Endothelial cell of umbilical vein (primary cell): ENCODE measurements around the gene MACROD2. TPM values are rescaled to one million over a fixed set of nuclear protein-coding genes. Genes with fewer than 3 reads are reported as not detected.

Experiments used
- BruUV-seq: library from RNA; stranded (reverse); fragments of 400-500 nt; replicated peaks from 2 replicates; lab custom pipeline; 2021; lab: Mats Ljungman, UMichigan
- CTCF ChIA-PET: fragments of 300-600, 350-600 bp; sonication (Branson Sonifier 250); formaldehyde crosslinking; loops from one replicate; lab custom pipeline; 2021; ENCODE audit warnings: antibody characterized with exemption, inconsistent platforms; lab: Charles Lee
- POLR2A ChIA-PET: fragments of 300-600, 350-600 bp; sonication (Branson Sonifier 250); formaldehyde crosslinking; loops from one replicate; lab custom pipeline; 2021; ENCODE audit warnings: antibody characterized with exemption, inconsistent platforms; lab: Charles Lee
- DNase-seq: peaks from one replicate; pipeline ENCODE4 v3.0.0-alpha.2; 2011; ENCODE audit warnings: low read depth, low spot score
- FAIRE-seq: peaks from 2 replicates; lab custom pipeline; 2011; peaks lifted over from hg19 to GRCh38; lab: Jason Lieb, UNC
- H2AFZ ChIP-seq: 2 replicates; pipeline ENCODE4 v1.6.0; 2012; ENCODE audit warnings: low read depth, low read length, control low read depth, inconsistent platforms
- H3K27ac ChIP-seq: 2 replicates; pipeline ENCODE4 v1.5.1; 2011; ENCODE audit warnings: low read depth, mild to moderate bottlenecking, control low read depth, low read length, moderate library complexity; ENCODE audit not compliant: insufficient read depth
- H3K27me3 ChIP-seq, 2 experiments: 2 replicates each; pipeline versions ENCODE4 v1.6.0 to v1.6.1; 2011; ENCODE audit warnings: low read length in 2 of 2, mixed read lengths in 1 of 2; ENCODE audit not compliant: control insufficient read depth in 2 of 2, insufficient read depth in 2 of 2
- H3K36me3 ChIP-seq, 2 experiments: 2 replicates in 1 of 2; 3 replicates in 1 of 2; pipeline ENCODE4 v1.5.1; 2011; ENCODE audit warnings: low read length in 2 of 2, mild to moderate bottlenecking in 1 of 2, moderate library complexity in 1 of 2; ENCODE audit not compliant: control insufficient read depth in 2 of 2, insufficient read depth in 2 of 2; ENCODE audit errors: extremely low read depth in 1 of 2
- H3K4me1 ChIP-seq: 3 replicates; pipeline ENCODE4 v1.5.1; 2011; ENCODE audit warnings: mild to moderate bottlenecking, low read length; ENCODE audit not compliant: control insufficient read depth, insufficient read depth; ENCODE audit errors: extremely low read depth
- H3K4me2 ChIP-seq: 2 replicates; pipeline ENCODE4 v1.6.1; 2011; ENCODE audit warnings: low read length, control low read depth, mixed read lengths; ENCODE audit not compliant: insufficient read depth
- H3K4me3 ChIP-seq, 3 experiments: fragments of 200-600 bp in 1 of 3; sonication (generic), shearing (Covaris generic) in 1 of 3; replicated peaks in 1 of 3; 2 replicates each; pipeline ENCODE4 v1.5.1; 2011 to 2016; ENCODE audit warnings: control low read depth in 3 of 3, low read length in 3 of 3, mild to moderate bottlenecking in 2 of 3, inconsistent platforms in 1 of 3, low read depth in 1 of 3, moderate library complexity in 1 of 3; ENCODE audit not compliant: insufficient read depth in 1 of 3
- H3K79me2 ChIP-seq: 2 replicates; pipeline ENCODE4 v1.6.0; 2012; ENCODE audit warnings: low read length, inconsistent platforms; ENCODE audit not compliant: control insufficient read depth, insufficient read depth
- H3K9ac ChIP-seq: replicated peaks from 2 replicates; pipeline ENCODE3; 2011; ENCODE audit warnings: low read length, control low read depth; ENCODE audit not compliant: insufficient read depth; ENCODE audit errors: extremely low read depth
- H3K9me1 ChIP-seq: replicated peaks from 3 replicates; pipeline ENCODE4 v1.6.0; 2011; ENCODE audit warnings: mild to moderate bottlenecking, low read length; ENCODE audit not compliant: control insufficient read depth, insufficient read depth; ENCODE audit errors: extremely low read depth
- H3K9me3 ChIP-seq: replicated peaks from 2 replicates; pipeline ENCODE4 v1.5.1; 2012; ENCODE audit warnings: low read length, inconsistent platforms; ENCODE audit not compliant: control insufficient read depth, insufficient read depth
- H4K20me1 ChIP-seq: replicated peaks from 2 replicates; pipeline ENCODE3; 2011; ENCODE audit warnings: mild to moderate bottlenecking, low read length; ENCODE audit not compliant: control insufficient read depth, insufficient read depth; ENCODE audit errors: extremely low read depth
- CTCF ChIP-seq, 2 donors: IDR thresholded peaks; 1 replicate in 1 of 2; 2 replicates in 1 of 2; pipeline ENCODE4 v1.5.1; 2011; ENCODE audit warnings: low read length in 2 of 2, mild to moderate bottlenecking in 2 of 2, moderate library complexity in 2 of 2, control low read depth in 1 of 2, inconsistent platforms in 1 of 2, low read depth in 1 of 2; ENCODE audit not compliant: insufficient read depth in 1 of 2; ENCODE audit errors: extremely low read depth in 1 of 2
- EZH2 ChIP-seq: IDR thresholded peaks from 2 replicates; pipeline ENCODE4 v1.6.1; 2012; ENCODE audit warnings: borderline replicate concordance, low read depth, mild to moderate bottlenecking, moderate library complexity, low read length, inconsistent platforms; ENCODE audit not compliant: severe bottlenecking
- FOS ChIP-seq: IDR thresholded peaks from 2 replicates; pipeline ENCODE4 v1.6.1; 2011; ENCODE audit warnings: mild to moderate bottlenecking, low read length, moderate library complexity, borderline replicate concordance; ENCODE audit not compliant: insufficient read depth
- GATA2 ChIP-seq: IDR thresholded peaks from 2 replicates; pipeline ENCODE4 v1.7.0; 2011; ENCODE audit warnings: low read depth, mild to moderate bottlenecking, moderate library complexity, mixed read lengths, low read length; ENCODE audit not compliant: insufficient read length, insufficient read depth
- JUN ChIP-seq: IDR thresholded peaks from 2 replicates; pipeline ENCODE4 v1.6.1; 2011; ENCODE audit warnings: borderline replicate concordance, low read depth; ENCODE audit not compliant: insufficient read length, insufficient read depth
- MYC ChIP-seq: IDR thresholded peaks from one replicate; pipeline ENCODE4 v1.6.1; 2011; ENCODE audit warnings: mild to moderate bottlenecking, low read depth, low read length
- POLR2A ChIP-seq: IDR thresholded peaks from 2 replicates; pipeline ENCODE4 v1.6.1; 2012; ENCODE audit warnings: low read depth, mild to moderate bottlenecking, control low read depth, low read length
- POLR2AphosphoS5 ChIP-seq: IDR thresholded peaks from 2 replicates; pipeline ENCODE4 v1.6.1; 2012; ENCODE audit warnings: low read depth, mild to moderate bottlenecking, control low read depth, low read length, moderate library complexity; ENCODE audit not compliant: insufficient read depth
- dilution Hi-C: fragments of 300-500 bp; cut with MboI; formaldehyde crosslinking; loops from one replicate; pipeline ENCODE4 v1.15.0; 2019; ENCODE audit warnings: low sequenced_read_pairs; ENCODE audit not compliant: extremely low pct_ligation_motif_present
- intact Hi-C: fragments of 100-400 bp; cut with micrococcal nuclease; formaldehyde crosslinking; loops from one replicate; pipeline ENCODE4 v1.10.0; 2022
- polyA plus RNA-seq, 4 experiments: library from polyadenylated mRNA; depleted of rRNA in 3 of 4; stranded (reverse) in 3 of 4; unstranded in 1 of 4; fragments of >200 nt; gene quantifications; 2 replicates each; pipeline versions ENCODE4 v1.2.1 to v1.2.3, GENCODE V29; 2011 to 2012; ENCODE audit warnings: missing spikeins in 1 of 4
- total RNA-seq: library from RNA; stranded (reverse); gene quantifications from 2 replicates; pipeline ENCODE4 v1.2.3, GENCODE V29; 2021

MACROD2 gene
- total and polyA plus RNA-seq, 2 donors (not counting 3 experiments of a cell fraction or from before 2014, with no cell fraction given) = 0.11 to 0.73 TPM

DNA sequence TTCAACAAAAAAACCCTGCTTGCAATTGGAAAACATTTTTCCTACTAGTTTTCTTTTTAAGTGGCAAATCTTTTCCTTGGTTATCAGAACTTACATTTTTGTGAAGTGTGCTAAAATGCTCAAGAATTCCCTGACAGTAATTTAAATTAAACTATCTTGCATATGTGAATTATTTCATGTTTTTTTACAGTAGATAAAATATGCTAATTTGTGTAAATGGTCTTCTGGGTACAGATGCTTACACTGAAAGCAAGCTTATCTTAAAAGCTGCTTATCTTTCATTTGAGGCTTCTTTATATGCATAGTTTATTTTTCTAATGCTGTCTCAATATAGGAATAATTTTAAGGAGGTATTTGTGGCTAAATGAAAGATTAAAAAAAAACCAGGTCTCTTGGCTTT, 745.1 kb downstream of the MACROD2 start:
- intact Hi-C loops = loop anchor here (10.0 kb wide), 1 partner anchor 494 kb away; no protein-coding TSS in a partner anchor
- Histone ChIP-seq H3K4me3 (no peak overlapping the region), H2AFZ (no peak overlapping the region), H4K20me1 (no peaks in the 10 kb centered on the region), H3K36me3 (no peaks in the 10 kb centered on the region), H3K27ac (no peak overlapping the region), H3K9ac (no peak overlapping the region), H3K9me3 (no peaks in the 10 kb centered on the region), H3K79me2 (no peaks in the 10 kb centered on the region), H3K9me1 (no peaks in the 10 kb centered on the region), H3K27me3 (no peaks in the 10 kb centered on the region), H3K4me1 (no peaks in the 10 kb centered on the region), H3K4me2 (no peak overlapping the region)
- no peak for TF ChIP-seq FOS
- no peak for TF ChIP-seq GATA2
- ChIA-PET CTCF (interaction anchor here (0.7 to 1.4 kb wide), 3 partner anchors 31 to 498 kb away, joined by 3 to 6 read pairs (median 6); partner anchors contain the start of gene FLRT3), POLR2A (no interaction called here)
- dilution Hi-C loops = no loop called here
- FAIRE-seq (no peak), DNase-seq (no peak)
- BruUV-seq = no TSS peak

DNA sequence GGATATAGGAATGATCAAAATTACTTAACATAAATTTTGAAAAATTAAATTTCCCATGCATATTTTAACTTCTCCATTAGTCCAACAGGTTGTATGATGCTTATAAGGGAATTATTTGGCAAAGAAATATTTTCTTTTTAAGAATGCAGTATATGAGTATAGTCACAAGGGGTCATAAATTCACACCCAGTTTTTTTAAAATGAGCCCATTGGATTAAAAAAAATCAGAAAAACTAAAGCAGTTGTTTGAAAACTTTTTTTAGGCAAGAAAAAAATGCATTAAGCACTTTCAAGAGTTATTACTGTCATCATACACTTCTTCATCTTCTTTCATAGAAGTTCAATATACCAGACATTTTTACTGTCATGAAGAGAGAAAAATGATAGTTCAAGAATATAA, 746.3 kb downstream of the MACROD2 start:
- no peaks in the 10 kb centered on the region for H3K9me3 ChIP-seq
- dilution Hi-C loops = no loop called here
- no peaks in the 10 kb centered on the region for H3K27me3 ChIP-seq
- no peak for FAIRE-seq
- BruUV-seq = no TSS peak
- H3K27ac ChIP-seq = no peak overlapping the region
- DNase-seq = no peak
- H3K79me2 ChIP-seq = no peaks in the 10 kb centered on the region
- no peaks in the 10 kb centered on the region for H4K20me1 ChIP-seq
- intact Hi-C loops = loop anchor here (10.0 kb wide), 1 partner anchor 493 kb away; no protein-coding TSS in a partner anchor
- no peaks in the 10 kb centered on the region for H3K36me3 ChIP-seq
- no peak overlapping the region for H3K4me3 ChIP-seq
- H3K9me1 ChIP-seq = no peaks in the 10 kb centered on the region
- TF ChIP-seq POLR2AphosphoS5 (no peak), MYC (no peak), POLR2A (no peak), FOS (no peak), EZH2 (no peak), JUN (no peak), CTCF (IDR thresholded peaks at IDR 0.05; ENCODE audit: extremely low read depth in 1 of 2, insufficient read depth in 1 of 2, low read depth in 1 of 2, low read length in 2 of 2) (no peak)
- no peak overlapping the region for H2AFZ ChIP-seq
- no peak overlapping the region for H3K4me2 ChIP-seq
- H3K4me1 ChIP-seq = no peaks in the 10 kb centered on the region
- POLR2A ChIA-PET = no interaction called here
- CTCF ChIA-PET = interaction anchor here (0.9 to 1.0 kb wide), 3 partner anchors 12 to 496 kb away, joined by 3 to 4 read pairs (median 4); no protein-coding TSS in a partner anchor
- no peak overlapping the region for H3K9ac ChIP-seq
